WI38 (cell line): Measurements from ENCODE around the gene TRIM29.

ENCODE experiments used
- H3K4me3 ChIP-seq: 2 replicates; pipeline ENCODE4 v1.5.1; 2011; ENCODE audit warnings: low read depth, mild to moderate bottlenecking, control low read depth, low read length
- CTCF ChIP-seq: IDR thresholded peaks from 2 replicates; pipeline ENCODE4 v1.5.1; 2012; ENCODE audit warnings: low read depth, mild to moderate bottlenecking, control low read depth, low read length

TRIM29 gene

GRCh38 chr11:120130991-120131760, 6.7 kb downstream of the TRIM29 start:
- no peak overlapping the region for H3K4me3 ChIP-seq

GRCh38 chr11:120130176-120130980, 7.5 kb downstream of the TRIM29 start:
- no peak overlapping the region for H3K4me3 ChIP-seq
- no peak for TF ChIP-seq CTCF

More at GRCh38 chr11:120130991-120131760, 6.7 kb downstream of the TRIM29 start:
- TF ChIP-seq CTCF: no peak

- no peak overlapping the region for H3K4me3 ChIP-seq
- TF ChIP-seq CTCF: no peak
Observed at GRCh38 chr11:120129570-120129969, 8.3 kb downstream of the TRIM29 start.

- no peak for TF ChIP-seq CTCF
- H3K4me3 ChIP-seq: no peak overlapping the region
Observed at GRCh38 chr11:120128392-120129119, 9.4 kb downstream of the TRIM29 start.

- H3K4me3 ChIP-seq: no peak overlapping the region
- no peak for TF ChIP-seq CTCF
Observed at GRCh38 chr11:120127236-120127635, 10.7 kb downstream of the TRIM29 start.

GRCh38 chr11:120126620-120127019, 11.3 kb downstream of the TRIM29 start:
- H3K4me3 ChIP-seq: no peak overlapping the region
- TF ChIP-seq CTCF: no peak
